Tibial nerve (tissue), 4 donors: Measurements from ENCODE around the gene G3BP2.

Experiments used
- EP300 ChIP-seq, 2 donors: sonication (generic); formaldehyde crosslinking; IDR thresholded peaks; one replicate each; pipeline ENCODE4 v1.6.1; 2017; ENCODE audit warnings: antibody characterized with exemption in 2 of 2, mild to moderate bottlenecking in 1 of 2
- POLR2A ChIP-seq, 2 donors: fragments of 450-650 bp; IDR thresholded peaks; one replicate each; pipeline ENCODE4 v1.6.1; 2017; ENCODE audit warnings: antibody characterized with exemption in 2 of 2, mild to moderate bottlenecking in 2 of 2, moderate library complexity in 2 of 2
- TF ChIP-seq, protein P1 (sequence below), 5 experiments: fragments of 200-600 bp in 3 of 5; fragments of 450-650 bp in 2 of 5; sonication (generic) in 3 of 5; IDR thresholded peaks; one replicate each; pipeline ENCODE4 v1.5.1; 2016 to 2019; ENCODE audit warnings: antibody characterized with exemption in 5 of 5, mild to moderate bottlenecking in 3 of 5, moderate library complexity in 2 of 5

DNA sequence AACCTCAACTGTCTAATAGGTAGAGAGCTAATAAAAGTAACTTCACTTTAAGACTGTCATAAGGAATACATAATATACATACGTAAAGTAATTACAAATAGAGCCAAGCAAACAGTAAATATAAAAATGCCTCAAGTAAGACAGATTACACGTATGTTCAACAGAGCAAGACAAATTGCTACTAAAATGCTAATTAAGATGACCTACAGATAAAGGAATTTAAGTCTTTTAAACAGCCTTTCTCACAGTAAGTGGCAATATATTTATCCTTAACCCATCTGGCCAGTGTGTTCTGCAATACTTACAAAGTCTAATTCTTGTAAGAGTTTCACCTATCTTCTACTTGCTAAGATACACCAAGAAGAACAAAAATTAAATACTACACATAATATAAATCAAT lies 12.7 kb downstream of the G3BP2 start:
- TF ChIP-seq, protein P1, sequence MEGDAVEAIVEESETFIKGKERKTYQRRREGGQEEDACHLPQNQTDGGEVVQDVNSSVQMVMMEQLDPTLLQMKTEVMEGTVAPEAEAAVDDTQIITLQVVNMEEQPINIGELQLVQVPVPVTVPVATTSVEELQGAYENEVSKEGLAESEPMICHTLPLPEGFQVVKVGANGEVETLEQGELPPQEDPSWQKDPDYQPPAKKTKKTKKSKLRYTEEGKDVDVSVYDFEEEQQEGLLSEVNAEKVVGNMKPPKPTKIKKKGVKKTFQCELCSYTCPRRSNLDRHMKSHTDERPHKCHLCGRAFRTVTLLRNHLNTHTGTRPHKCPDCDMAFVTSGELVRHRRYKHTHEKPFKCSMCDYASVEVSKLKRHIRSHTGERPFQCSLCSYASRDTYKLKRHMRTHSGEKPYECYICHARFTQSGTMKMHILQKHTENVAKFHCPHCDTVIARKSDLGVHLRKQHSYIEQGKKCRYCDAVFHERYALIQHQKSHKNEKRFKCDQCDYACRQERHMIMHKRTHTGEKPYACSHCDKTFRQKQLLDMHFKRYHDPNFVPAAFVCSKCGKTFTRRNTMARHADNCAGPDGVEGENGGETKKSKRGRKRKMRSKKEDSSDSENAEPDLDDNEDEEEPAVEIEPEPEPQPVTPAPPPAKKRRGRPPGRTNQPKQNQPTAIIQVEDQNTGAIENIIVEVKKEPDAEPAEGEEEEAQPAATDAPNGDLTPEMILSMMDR (IDR thresholded peaks at IDR 0.05): no peak
- TF ChIP-seq EP300 (IDR thresholded peaks at IDR 0.05): no peak
- no peak for TF ChIP-seq POLR2A (IDR thresholded peaks at IDR 0.05)
